ACC112 (cell line): ENCODE results near the gene FCHSD2.

Experiments used
- H2AFZ ChIP-seq: fragments of 200-600 bp; sonication (generic); one replicate; pipeline ENCODE4 v1.6.0; 2017; ENCODE audit warnings: antibody characterized with exemption, low read length; ENCODE audit not compliant: unreplicated experiment
- H3K27ac ChIP-seq: fragments of 200-600 bp; sonication (generic); 2 replicates; pipeline ENCODE4 v1.5.1; 2014; ENCODE audit warnings: low read depth, mild to moderate bottlenecking, antibody characterized with exemption, low read length, moderate library complexity
- H3K27me3 ChIP-seq: fragments of 200-600 bp; sonication (generic); 2 replicates; pipeline ENCODE4 v1.6.1; 2014; ENCODE audit warnings: mild to moderate bottlenecking, antibody characterized with exemption, low read length, moderate library complexity, mixed read lengths; ENCODE audit not compliant: insufficient read depth
- H3K36me3 ChIP-seq: fragments of 200-600 bp; sonication (generic); 2 replicates; pipeline ENCODE4 v1.6.1; 2016; ENCODE audit warnings: mild to moderate bottlenecking, antibody characterized with exemption, low read length, moderate library complexity, mixed read lengths; ENCODE audit not compliant: insufficient read depth
- H3K4me1 ChIP-seq: fragments of 200-600 bp; sonication (generic); one replicate; pipeline ENCODE4 v1.6.1; 2016; ENCODE audit warnings: low read length, mixed read lengths; ENCODE audit not compliant: insufficient read depth, unreplicated experiment, control insufficient read depth
- H3K4me3 ChIP-seq: fragments of 200-600 bp; sonication (generic); 2 replicates; pipeline ENCODE4 v1.5.1; 2014; ENCODE audit warnings: mild to moderate bottlenecking, low read depth, low read length
- H3K79me2 ChIP-seq: fragments of 200-600 bp; sonication (generic); one replicate; pipeline ENCODE4 v1.6.0; 2016; ENCODE audit warnings: low read length; ENCODE audit not compliant: control insufficient read depth, unreplicated experiment, insufficient read depth

FCHSD2 gene

GRCh38 chr11:73011126-73011817 lies 130.8 kb downstream of the FCHSD2 start:
- no peak overlapping the region for H2AFZ ChIP-seq
- H3K4me1 ChIP-seq: peaks cover 15% of the 10 kb centered on the region
- H3K27ac ChIP-seq: no peak overlapping the region
- H3K27me3 ChIP-seq: no peaks in the 10 kb centered on the region
- H3K36me3 ChIP-seq: peaks cover 10% of the 10 kb centered on the region
- no peak overlapping the region for H3K4me3 ChIP-seq
- H3K79me2 ChIP-seq: no peaks in the 10 kb centered on the region

GRCh38 chr11:73009972-73010371 lies 132.1 kb downstream of the FCHSD2 start:
- Histone ChIP-seq H3K79me2 (no peaks in the 10 kb centered on the region), H2AFZ (no peak overlapping the region), H3K4me3 (no peak overlapping the region), H3K27ac (no peak overlapping the region), H3K36me3 (peaks cover 10% of the 10 kb centered on the region), H3K4me1 (peaks cover 15% of the 10 kb centered on the region), H3K27me3 (no peaks in the 10 kb centered on the region)

- Histone ChIP-seq H2AFZ (no peak overlapping the region), H3K36me3 (no peaks in the 10 kb centered on the region), H3K27ac (no peak overlapping the region), H3K4me3 (no peak overlapping the region), H3K79me2 (no peaks in the 10 kb centered on the region), H3K4me1 (peaks cover 9% of the 10 kb centered on the region), H3K27me3 (no peaks in the 10 kb centered on the region)
Observed at GRCh38 chr11:73004088-73004487, 138.0 kb downstream of the FCHSD2 start.

GRCh38 chr11:73003088-73003487 lies 139.0 kb downstream of the FCHSD2 start:
- no peak overlapping the region for H3K27ac ChIP-seq
- no peaks in the 10 kb centered on the region for H3K27me3 ChIP-seq
- no peak overlapping the region for H3K4me3 ChIP-seq
- H2AFZ ChIP-seq: no peak overlapping the region
- H3K79me2 ChIP-seq: no peaks in the 10 kb centered on the region
- H3K4me1 ChIP-seq: peaks cover 9% of the 10 kb centered on the region
- H3K36me3 ChIP-seq: no peaks in the 10 kb centered on the region

DNA sequence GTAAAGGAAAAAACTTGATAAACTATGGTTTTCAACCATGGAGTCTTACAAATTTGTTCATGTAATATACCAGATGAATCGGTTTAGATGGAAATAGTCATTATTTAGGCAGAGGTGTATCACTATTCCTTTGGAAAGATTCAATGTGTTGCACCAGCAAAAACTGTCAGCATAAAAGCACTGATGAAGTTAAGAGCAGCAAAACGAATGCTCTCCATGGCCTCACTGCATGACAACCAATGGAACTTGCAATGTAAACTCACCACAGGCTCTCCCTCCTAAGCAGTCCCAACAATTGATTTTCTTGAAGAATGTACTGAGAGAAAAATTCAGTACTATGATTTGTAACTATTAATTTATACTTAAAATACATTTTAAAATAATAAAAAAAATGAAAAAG lies 139.9 kb downstream of the FCHSD2 start:
- Histone ChIP-seq H3K79me2 (no peaks in the 10 kb centered on the region), H3K27ac (no peak overlapping the region), H3K4me3 (no peak overlapping the region), H3K27me3 (no peaks in the 10 kb centered on the region), H3K4me1 (peaks cover 9% of the 10 kb centered on the region), H3K36me3 (no peaks in the 10 kb centered on the region), H2AFZ (no peak overlapping the region)

DNA sequence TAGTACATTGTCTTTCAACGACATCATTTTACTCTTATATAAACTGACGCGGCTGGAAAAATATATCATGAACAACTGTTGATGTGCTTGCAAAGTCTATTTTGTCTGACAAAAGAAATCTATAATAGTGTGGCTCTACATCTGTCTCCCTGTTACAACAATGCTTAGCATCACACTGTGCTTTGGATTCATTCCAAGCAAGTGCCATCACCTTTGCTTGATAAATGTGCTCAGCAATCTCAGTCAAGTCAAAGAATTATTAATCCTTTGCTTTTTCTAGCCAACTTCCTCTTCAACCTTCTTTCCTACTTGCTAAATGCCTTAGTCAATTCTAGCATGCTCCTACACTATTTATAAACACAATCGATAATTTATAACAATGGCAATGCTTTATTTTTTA lies 140.5 kb downstream of the FCHSD2 start:
- Histone ChIP-seq H2AFZ (no peak overlapping the region), H3K36me3 (no peaks in the 10 kb centered on the region), H3K4me3 (no peak overlapping the region), H3K27me3 (no peaks in the 10 kb centered on the region), H3K4me1 (peaks cover 9% of the 10 kb centered on the region), H3K27ac (no peak overlapping the region), H3K79me2 (no peaks in the 10 kb centered on the region)

DNA sequence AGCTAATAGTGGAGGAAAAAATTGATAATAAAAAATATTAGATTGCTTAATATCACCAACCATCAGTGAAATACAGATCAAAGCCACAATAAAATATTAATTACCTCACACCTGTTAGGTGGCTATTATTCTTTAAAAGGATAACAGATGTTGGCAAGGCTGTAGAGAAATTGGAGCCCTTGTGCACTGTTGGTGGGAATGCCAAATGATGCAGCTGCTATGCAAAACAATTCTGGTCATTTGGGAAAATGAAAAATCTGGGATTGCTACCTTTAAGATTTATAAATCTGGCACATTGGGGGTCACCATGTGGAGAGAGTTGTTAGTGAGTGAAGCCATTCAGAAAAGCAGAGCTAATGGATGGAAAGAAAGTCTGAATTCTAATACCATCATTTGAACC lies 143.4 kb downstream of the FCHSD2 start:
- Histone ChIP-seq H2AFZ (no peak overlapping the region), H3K79me2 (no peaks in the 10 kb centered on the region), H3K36me3 (no peaks in the 10 kb centered on the region), H3K4me1 (peaks cover 9% of the 10 kb centered on the region), H3K27ac (no peak overlapping the region), H3K27me3 (no peaks in the 10 kb centered on the region), H3K4me3 (no peak overlapping the region)

GRCh38 chr11:72996959-72997358 lies 145.2 kb downstream of the FCHSD2 start:
- Histone ChIP-seq H3K4me3 (no peak overlapping the region), H3K79me2 (no peaks in the 10 kb centered on the region), H3K27ac (no peak overlapping the region), H2AFZ (no peak overlapping the region), H3K36me3 (no peaks in the 10 kb centered on the region), H3K4me1 (peaks cover 9% of the 10 kb centered on the region), H3K27me3 (no peaks in the 10 kb centered on the region)

DNA sequence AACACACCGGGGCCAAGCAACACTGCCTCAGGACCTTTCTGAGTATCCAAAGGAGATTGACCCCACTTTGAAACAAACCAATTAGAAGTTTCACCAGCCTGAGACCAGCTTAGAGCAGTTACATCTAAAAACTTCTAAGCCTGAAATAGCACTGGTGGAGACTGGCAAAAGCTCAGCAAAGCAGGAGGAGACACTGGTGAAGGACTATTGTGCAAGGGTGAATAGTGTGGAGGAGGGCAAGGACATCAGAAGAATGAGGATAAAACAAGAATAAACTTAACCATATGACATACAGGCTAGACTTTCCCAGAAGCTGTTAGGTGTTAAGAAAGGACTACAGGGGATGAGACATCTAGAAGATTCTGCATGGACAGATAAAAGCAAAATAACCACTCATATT lies 152.4 kb downstream of the FCHSD2 start:
- H3K27ac ChIP-seq: no peak overlapping the region
- H3K4me3 ChIP-seq: no peak overlapping the region
- H3K27me3 ChIP-seq: no peaks in the 10 kb centered on the region
- no peaks in the 10 kb centered on the region for H3K4me1 ChIP-seq
- H3K79me2 ChIP-seq: no peaks in the 10 kb centered on the region
- H3K36me3 ChIP-seq: no peaks in the 10 kb centered on the region
- H2AFZ ChIP-seq: no peak overlapping the region

DNA sequence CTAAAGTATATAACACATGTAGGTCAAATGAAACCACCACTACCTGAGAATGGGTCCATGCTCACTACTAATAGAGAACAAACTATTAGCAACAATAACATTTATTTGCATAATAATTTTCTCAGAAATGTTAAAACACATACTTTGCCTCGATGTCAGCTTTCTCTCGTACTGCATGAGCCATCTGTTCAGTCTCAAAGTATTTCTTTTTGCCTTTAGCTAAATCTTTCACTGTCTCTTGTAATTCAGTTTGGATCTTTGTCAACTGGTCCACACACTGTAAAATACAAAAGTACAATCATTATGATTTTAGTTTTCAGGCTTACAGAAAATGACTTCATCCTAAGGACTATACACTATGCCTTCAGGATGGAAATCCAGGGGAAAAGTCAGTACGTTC lies 153.3 kb downstream of the FCHSD2 start:
- H3K27me3 ChIP-seq: no peaks in the 10 kb centered on the region
- no peaks in the 10 kb centered on the region for H3K79me2 ChIP-seq
- H3K36me3 ChIP-seq: no peaks in the 10 kb centered on the region
- no peak overlapping the region for H2AFZ ChIP-seq
- H3K4me1 ChIP-seq: no peaks in the 10 kb centered on the region
- no peak overlapping the region for H3K4me3 ChIP-seq
- H3K27ac ChIP-seq: no peak overlapping the region

DNA sequence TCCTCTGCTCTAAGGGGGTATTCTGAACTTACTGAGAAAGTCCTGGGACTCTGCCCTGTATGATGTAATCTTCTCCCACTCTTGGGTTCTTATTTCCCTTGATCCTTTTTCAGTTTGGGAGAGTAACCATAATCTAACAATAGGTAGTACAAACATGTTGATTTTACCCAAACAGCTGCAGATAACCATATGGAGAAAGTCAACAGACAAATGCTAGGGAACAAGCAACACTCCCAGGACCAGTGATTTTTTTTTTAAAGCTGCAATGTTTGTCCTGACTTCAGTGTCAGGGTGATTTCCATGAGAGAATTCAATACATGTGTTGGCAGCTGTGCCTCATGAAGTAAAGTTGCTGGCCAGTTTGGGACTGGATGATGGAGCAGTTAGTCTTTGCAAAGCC lies 156.5 kb downstream of the FCHSD2 start:
- H3K79me2 ChIP-seq: no peaks in the 10 kb centered on the region
- no peak overlapping the region for H3K4me3 ChIP-seq
- H3K4me1 ChIP-seq: no peaks in the 10 kb centered on the region
- no peak overlapping the region for H3K27ac ChIP-seq
- H2AFZ ChIP-seq: no peak overlapping the region
- H3K27me3 ChIP-seq: no peaks in the 10 kb centered on the region
- no peaks in the 10 kb centered on the region for H3K36me3 ChIP-seq
